HG03159 (cell line): ENCODE results near the gene HK2.
"Not testable (repeated sequence)": the region's sequence is repeated elsewhere in the genome, so short reads cannot be mapped to it uniquely, and the experiment has no call there.

Experiments
- ATAC-seq: cut with Tn5 transposase; IDR thresholded peaks from one replicate; pipeline ENCODE4 v1.9.1; 2021; ENCODE audit warnings: mild to moderate bottlenecking, moderate library complexity; ENCODE audit not compliant: unreplicated experiment

HK2 gene

DNA sequence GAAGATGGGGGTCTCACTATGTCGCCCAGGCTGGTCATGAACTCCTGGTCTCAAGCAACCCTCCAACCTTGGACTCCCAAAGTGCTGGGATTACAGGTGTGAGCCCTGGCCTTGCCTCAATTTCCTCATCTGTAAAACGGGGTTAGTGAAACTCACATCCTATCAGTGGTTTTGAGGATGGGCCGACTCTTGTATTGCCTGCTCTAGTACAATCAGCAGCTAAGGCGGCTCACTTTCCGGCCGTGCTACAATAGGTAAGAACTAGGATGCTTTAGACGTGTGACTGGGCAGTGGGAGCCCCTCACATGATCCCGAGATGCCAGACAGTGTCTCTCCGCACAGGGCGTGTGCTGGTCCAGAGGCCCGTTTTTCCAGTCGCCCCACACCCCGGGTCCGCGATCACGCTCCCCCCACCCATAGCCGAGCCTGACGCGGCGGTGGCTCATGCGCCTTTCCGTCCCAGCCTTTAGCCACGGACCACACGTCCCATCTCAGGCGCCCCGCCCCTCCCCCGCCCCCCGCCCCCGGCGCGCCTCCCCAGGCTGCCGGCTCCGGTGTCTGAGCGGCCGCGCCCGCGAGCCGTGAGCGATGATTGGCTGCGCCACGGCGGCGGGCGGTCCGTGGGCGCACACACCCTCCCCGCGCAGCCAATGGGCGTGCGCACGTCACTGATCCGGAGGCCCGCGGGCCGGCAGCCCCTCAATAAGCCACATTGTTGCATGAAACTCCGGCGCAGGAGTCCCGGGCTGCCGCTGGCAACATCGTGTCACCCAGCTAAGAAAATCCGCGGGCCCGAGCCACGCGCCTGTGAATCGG lies at the start of gene HK2:
TSS of gene HK2 (plus strand) at position 710 of the 816 bp plus-strand sequence. CDS start 454 bp downstream, outside the sequence.
- peak; percentile 79 for ATAC-seq

DNA sequence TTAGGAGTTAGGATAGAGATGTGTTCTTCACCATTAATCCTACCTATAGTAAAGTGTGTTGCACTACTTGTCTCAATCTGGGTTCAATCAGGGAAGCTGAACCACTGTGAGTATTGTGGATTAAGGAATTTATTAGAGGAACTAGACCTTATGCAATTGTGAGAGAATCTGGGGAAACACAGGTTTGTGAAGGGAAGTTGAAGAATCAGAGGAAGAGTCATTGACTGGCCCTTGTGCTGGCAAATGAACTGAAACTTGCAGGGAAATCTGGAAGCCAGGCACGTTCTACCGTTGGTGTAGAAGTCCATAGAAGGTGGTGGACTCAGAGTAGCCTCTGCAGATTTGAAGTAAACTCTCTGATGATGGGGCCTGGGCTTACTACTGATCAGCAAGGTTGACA lies 44.7 kb upstream of the HK2 start:
- no peak for ATAC-seq

DNA sequence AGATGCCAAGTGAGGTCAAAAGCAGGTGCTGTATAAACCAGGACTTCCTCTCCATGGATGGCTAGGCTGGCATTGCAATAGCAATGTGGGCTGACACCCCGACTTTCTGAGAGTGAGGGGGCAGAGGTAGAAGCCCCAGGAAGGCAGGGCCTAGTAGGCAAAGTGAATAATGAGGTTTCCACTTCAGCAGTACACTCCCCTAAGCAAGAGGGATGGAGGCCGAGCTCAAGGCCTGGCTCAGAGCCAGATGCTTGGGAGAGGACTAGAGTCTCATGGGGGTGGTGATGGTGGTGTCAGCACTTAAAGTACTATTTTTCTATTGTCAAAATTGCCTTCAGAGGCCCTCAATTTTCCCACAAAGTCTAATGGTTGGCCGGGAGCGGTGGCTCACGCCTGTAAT lies 41.6 kb upstream of the HK2 start:
- ATAC-seq, result no peak

DNA sequence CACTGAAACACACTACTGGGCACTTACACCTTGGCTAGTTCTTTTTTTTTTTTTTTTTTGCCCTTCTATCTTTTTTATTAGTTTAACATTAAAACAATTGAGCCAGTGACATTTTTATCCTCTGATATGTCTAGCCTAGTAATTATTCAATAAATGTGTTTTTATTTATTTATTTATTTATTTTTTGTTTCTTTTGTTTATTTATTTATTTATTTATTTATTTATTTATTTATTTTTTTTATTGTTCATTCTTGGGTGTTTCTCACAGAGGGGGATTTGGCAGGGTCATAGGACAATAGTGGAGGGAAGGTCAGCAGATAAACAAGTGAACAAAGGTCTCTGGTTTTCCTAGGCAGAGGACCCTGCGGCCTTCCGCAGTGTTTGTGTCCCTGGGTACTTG lies 39.0 kb upstream of the HK2 start:
- not testable (repeated sequence) for ATAC-seq

DNA sequence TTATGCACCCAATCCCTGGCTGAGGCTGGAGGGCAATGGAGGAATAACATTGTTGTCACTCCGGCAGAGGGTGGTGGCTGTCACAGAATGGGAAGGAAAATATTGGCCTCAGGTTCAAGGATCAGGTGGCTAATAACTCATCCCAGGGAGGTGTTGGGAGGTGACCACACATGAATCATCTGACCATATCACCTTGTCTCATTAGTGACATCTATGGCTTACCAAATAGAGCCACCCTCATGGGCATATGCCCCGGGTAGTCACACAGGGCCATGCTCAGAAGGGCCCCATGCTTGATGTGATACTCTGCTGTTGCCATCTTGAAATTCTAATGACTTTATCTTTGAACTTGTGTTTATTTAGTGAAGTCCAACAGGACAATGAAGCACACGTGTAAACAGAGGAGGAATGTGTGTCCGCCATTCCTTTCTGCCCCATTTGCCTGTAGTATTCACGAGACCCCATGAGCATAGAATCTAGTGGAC lies 27.5 kb upstream of the HK2 start:
- ATAC-seq, result no peak

DNA sequence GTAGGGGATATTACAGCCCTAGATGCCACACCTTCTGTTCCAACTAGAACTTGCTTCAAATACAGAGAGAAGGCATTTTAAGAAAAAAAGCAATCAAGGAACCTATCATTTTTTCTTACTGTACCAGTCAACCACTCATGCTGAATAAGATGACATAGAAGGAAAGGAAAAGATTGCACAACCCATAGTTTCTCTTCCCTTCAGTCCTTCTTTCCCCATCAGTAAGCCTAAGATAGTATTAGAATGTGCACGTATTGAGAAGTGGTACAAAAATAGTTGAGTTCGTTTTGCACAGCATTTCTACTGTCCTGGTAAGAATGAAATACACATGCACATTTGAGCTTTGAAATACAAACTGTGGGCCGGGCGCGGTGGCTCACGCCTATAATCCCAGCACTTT lies 27.0 kb upstream of the HK2 start:
- no peak for ATAC-seq

DNA sequence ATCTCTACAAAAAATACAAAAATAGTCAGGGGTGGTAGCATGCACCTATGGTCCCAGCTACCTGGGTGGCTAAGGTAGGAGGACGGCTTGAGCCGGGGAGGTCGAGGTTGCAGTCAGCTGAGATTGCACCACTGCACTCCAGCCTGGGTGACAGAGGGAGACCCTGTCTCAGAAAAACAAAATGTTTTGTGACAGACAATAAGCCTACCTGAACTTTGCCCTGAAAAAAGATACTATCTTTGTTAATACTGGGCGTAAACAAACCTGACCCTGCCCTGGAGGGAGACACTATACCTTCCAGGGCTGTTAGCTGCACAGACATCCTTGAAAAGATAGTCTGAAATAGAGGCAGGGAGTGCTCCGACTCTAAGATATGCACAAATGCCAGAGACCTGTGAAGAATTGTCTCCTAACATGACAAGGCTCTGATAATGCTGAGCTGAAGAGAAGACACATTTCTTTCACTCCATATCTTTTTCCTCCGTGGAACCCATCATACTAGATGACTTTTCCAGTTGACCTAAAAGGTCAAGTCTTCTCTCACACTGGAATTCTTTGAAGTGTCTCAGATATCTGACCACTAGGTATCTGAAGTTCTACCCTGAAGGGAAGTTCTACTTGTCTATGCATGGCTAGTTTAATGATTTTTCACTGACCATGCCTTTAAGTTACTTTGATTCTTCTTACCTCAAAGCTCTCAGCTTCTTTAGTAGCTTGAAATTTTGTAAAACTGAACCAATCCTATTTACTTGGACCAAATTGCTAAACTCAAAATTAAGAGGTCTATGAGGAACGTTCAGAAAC lies 20.9 kb upstream of the HK2 start:
- no peak for ATAC-seq

DNA sequence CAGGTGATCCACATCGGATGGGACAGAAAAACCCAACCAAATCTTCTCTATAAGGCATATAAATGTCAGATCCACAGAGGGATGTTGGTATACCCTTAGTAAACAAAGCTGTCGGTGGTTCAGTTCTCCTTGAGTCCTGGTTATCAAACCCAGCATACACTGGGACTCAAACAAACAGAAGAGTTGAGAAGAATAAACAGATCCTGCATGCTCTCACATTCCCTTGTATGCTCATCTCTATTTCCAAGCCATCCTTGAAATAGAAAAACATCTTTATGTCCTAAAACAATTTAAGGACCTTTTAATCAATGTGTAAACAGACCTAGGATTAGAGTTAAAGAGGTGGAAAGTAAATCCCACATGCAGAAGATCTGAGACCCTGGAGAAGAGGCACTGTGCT lies 19.8 kb upstream of the HK2 start:
- ATAC-seq, result no peak

DNA sequence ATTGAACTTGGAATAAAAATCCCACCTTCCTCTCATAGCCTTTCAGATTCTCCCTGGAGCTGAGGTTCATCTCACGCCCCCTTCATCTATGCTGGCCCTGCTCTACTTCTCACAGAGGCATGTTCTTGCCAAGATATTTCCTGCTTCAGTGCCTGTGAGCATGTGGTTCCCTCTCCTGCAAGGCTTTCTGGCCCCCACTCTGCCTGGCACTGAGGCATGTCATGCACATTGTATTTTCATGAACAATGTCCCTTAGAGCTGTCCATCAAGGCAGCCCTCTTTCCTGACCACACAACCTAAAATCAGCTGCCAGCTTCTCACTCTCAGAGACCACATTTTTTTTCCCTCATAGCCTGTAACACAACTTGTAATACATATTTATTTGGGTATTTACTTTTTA lies 18.0 kb upstream of the HK2 start:
- no peak for ATAC-seq

DNA sequence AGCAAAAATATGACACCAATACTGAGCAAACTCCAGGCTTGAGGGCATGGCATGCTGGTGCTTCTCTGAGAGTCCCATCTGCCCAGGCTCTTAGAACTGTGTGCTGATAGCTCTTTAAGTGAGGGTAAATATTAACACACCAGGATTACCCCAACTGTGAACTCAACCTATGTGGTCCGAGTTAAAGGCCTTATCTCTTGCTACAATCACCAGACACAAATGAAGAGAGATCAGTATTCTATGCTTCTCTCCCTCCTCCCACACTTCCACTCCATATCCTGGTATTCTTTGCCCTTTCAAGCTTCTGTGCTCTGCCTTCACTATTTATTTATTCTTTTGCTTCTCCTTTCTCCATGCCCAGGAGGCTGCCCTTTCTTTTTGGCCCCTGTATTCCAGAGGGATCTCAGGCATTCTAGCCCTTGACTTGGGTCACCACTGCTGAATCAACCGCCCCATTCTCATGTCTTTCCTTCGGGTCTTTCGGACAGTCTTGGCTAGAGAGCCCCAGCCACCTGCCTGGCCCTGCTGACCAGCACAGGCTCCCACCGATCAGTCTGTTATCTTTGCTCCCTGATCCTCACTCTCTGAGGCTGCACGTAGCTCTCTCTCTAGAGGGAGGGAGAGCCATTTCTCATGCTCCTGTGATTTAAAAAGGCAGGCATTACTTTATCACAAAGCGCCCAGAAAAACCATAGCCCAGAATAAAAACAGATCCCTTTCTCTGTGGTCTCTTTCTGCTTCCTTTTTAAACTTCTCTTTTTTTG lies 17.2 kb upstream of the HK2 start:
- no peak for ATAC-seq

DNA sequence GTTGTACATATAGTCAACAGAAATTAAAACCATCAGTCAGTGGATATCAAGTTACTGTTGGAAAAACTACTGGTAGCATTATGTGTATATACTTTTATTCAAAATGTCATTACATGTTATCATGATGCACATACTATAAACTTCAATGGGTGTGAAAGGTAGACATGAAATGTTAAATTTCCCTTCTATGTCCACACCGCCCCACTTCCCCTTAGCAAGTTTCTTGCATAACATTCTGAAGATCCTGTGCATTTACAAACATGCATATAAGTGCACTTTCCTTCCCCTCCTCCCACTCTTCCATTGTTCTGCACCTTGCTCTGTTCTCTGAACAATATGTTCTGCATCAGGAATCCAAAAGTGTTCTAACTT lies 16.6 kb upstream of the HK2 start:
- no peak for ATAC-seq

DNA sequence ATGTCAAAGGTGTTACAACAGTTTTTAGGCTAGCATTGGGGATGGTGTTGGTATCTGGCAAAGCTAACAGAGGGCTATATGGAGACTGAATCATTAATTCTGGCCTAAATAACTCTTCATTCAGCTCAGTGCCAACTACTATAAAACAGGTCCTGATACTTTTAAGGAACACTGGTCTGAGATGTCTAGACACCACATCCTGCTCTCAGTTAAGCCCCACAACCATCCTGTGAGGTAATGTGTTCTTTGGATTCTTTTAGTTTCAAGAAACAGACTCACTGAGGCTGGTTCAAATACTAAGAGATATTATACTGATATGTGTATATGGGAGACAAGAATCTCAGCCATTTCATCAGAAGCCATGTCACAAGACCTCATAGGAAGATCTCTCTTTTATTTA lies 14.2 kb upstream of the HK2 start:
- ATAC-seq, result no peak

DNA sequence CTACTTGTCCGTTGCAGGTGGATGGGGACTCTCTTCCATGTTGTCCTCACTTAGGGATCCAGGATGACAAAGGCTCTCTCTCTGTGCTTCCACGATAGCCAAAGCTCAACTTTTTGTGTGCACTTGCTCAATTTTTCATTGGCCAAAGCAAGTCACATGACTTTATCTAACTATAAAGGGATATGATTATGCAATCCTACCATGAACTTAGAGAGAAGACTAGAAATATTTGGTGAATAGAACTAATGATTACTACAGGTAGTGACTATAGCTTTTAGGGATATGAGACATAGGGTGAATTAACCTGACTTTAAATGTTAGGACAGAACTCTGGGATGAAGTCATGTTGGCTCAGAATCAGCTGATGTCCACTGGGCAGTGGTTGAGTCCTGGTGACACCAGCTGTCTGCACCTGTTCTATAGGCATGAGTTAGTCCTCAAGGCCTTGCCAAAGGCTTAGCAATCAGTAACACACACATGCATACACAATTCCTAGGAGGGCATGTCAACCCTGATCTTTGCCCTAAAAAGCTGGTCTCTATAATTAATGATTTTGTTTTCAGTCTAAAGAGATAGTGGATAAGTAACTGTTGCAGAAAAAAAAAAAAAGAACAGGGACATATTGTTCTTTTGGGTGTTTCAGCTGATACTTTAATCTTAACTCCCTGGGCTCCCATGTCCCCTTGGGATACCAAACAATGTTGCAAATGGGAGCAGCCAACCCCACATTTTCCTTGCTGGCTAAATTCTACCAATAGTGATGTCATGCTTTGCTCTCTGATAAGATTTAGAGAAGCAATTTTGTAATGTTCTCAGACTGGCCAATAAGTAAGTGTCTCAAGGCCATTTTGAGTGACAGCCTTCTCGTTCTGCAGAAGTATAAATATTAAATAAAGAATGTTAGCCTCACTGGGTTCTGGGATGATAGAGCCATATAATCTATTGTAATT lies 12.5 kb upstream of the HK2 start:
- no peak for ATAC-seq

DNA sequence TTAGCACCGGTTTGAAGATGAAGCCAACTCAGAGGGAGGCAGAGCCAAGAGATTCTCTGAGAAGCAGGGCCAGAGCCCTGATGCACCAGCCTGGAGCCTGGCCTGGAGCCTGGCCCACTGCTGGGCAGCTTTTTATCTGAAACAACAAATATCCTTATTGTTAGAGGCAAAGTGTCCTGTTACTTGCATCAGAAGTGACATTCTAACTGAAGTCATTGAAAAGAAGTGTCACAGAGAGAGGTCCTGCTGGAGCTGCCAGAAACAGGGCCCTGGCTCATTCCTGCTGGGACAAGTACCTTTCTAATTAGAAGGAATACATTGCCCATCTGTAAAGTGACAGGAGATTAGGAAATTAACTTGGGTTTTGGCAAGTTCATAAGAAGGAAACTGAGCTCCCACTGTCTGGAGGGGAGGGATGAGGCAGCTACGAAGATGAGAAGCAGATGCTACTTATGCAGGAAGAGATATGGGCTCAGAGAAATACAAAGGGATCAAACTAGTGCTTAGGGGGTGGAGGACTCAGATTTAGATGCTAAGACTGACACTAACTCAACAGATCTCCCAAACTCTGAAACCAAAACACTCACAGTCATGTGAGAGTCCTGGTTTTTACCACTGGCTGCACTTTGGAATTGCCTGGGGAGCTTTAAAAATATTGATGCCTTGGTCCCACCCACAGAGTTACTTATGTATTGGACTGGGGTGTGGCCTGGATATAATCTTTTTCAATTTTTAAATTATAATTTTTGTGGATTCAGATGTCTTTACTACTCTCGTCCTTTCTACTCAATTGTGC lies 11.0 kb upstream of the HK2 start:
- ATAC-seq, result no peak

DNA sequence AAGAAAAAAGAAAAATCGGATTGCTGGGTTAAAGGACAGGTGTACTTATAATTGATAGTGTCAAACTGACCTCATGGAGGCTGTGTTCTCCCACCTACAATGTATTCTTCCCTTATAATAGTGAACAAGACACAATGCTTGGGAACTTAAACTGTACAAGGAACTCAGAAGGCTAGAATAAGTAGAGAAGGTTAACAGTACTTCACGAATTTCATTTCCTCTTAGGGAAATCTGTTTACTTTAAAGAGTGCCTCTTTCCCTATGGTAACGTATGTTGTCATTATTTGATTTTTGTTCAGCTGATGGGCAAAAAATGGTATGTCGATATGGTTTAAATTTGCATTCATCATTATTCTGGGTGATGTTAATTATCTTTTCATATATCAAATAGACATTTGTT lies 9.2 kb upstream of the HK2 start:
- no peak for ATAC-seq

DNA sequence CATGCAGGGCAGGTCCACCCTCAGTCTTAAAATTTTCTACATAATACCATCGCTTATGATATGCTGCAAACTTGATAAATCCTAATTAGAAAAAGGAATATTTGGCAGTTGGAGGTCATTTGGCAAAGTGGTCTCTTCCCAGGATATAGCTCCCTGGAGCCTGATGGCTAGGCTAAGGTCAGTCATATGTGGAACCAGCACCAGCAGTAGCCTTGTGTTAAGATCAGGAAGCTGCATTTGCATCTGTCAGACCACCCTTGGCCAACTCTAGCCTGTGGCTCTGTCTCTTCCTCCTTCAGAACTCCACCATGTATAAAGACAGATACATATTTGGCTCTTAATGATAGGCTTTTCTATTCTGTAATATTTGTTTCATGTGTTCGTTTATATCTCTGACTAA lies 5.4 kb upstream of the HK2 start:
- no peak for ATAC-seq

DNA sequence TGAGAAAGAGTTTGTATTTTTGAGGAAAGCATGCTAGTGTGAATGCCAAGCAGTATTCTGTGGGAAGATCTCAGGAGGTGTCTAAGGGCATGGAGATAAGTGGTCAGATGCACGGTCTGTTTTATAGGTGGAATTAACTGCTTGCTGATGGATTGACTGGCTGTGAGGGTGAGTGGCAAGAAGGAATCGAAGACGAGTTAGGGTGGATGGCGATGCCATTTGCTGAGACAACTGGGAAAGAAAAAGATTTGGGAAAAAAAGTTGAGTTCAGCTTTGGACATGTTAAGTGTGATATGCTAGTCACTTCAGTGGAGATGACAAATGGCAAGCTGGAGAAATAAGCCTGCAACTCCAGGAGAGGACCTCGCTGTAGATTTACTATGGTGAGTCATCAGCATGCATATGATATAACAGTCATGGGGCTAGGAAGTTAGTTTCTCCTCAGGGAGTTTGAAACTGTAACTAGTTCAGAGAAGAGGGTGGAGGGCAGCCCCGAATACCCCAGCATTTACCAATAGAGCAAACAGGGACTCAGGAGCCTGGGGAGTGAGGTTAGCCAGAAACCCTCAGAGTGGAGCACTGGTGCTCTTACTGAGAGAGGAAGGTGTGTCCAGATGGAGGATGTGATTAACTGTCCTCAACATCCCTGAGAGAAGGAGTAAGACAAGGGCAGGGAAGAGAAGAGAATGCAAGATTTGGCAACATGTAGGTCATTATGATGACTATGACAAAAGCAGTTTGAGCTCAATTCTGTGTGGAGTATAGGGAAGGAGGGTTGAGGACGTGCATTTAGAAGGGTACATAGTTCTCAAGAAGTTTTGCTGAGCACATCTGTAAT lies 2.0 kb upstream of the HK2 start:
- no peak for ATAC-seq

DNA sequence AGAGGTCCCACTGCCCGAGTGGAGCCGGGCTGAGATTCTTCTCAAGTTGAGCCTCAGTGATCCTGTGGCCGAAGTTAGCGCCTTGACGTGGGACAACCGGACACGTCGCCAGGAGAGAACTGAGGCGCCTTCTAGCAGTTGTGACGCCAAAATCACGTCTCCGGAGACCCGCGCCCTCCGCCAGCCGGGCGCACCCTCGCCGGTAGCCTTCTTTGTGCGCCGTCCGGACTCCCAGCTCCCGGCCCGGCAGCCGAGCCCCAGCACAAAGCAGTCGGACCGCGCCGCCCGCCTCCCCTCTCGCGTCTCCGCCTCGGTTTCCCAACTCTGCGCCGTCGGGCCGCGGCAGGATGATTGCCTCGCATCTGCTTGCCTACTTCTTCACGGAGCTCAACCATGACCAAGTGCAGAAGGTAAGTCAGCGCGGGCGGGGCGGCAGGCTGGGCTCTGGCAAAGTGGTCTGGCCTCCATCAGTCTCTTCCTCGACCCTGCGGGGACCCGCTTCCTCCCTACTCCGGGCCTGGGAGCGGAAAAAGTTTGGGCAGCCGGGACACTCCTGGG lies 386 bp downstream of the HK2 start:
- ATAC-seq, result peak; percentile 24
